Measurements from ENCODE around the gene SAXO1.

Gene SAXO1

GRCh38 chr9:18985996-18986395 is 47.0 kb downstream of the SAXO1 start:
- no peak for TF ChIP-seq CTCF (IDR thresholded peaks at IDR 0.05; ENCODE audit: extremely low read depth, missing control alignments)
- DNase-seq (ENCODE audit: low spot score): no peak

- no peak for DNase-seq (ENCODE audit: low spot score)
- no peak for TF ChIP-seq CTCF (IDR thresholded peaks at IDR 0.05; ENCODE audit: extremely low read depth, missing control alignments)
These were observed 47.5 kb downstream of the SAXO1 start for GRCh38 chr9:18985464-18985951.

GRCh38 chr9:18982262-18982620 is 50.8 kb downstream of the SAXO1 start:
- DNase-seq (ENCODE audit: low spot score): no peak

GRCh38 chr9:18981476-18982261 is 51.3 kb downstream of the SAXO1 start:
- DNase-seq (ENCODE audit: low spot score): no peak
- no peak for TF ChIP-seq CTCF (IDR thresholded peaks at IDR 0.05; ENCODE audit: extremely low read depth, missing control alignments)

More at GRCh38 chr9:18982262-18982620, 50.8 kb downstream of the SAXO1 start:
- no peak for TF ChIP-seq CTCF (IDR thresholded peaks at IDR 0.05; ENCODE audit: extremely low read depth, missing control alignments)

GRCh38 chr9:18980189-18980588 is 52.8 kb downstream of the SAXO1 start:
- DNase-seq (ENCODE audit: low spot score): no peak
- TF ChIP-seq CTCF (IDR thresholded peaks at IDR 0.05; ENCODE audit: extremely low read depth, missing control alignments): no peak

GRCh38 chr9:18979367-18979766 is 53.6 kb downstream of the SAXO1 start:
- no peak for DNase-seq (ENCODE audit: low spot score)
- TF ChIP-seq CTCF (IDR thresholded peaks at IDR 0.05; ENCODE audit: extremely low read depth, missing control alignments): no peak

- DNase-seq (ENCODE audit: low spot score): no peak
- no peak for TF ChIP-seq CTCF (IDR thresholded peaks at IDR 0.05; ENCODE audit: extremely low read depth, missing control alignments)
These were observed 54.8 kb downstream of the SAXO1 start for GRCh38 chr9:18978188-18978587.
